ENCODE results near the gene EIF2S3B.

- no peak for TF ChIP-seq EP300 (IDR thresholded peaks at IDR 0.05)
- TF ChIP-seq CTCF (IDR thresholded peaks at IDR 0.05) = no peak
- TF ChIP-seq POLR2AphosphoS5 (IDR thresholded peaks at IDR 0.05) = no peak
These were observed at the start of gene EIF2S3B for GRCh38 chr12:10505620-10506019.
